Germinal center (tissue), 1 donor: Measurements from ENCODE around the gene KLHL14.
"Not testable (repeated sequence)": the region's sequence is repeated elsewhere in the genome, so short reads cannot be mapped to it uniquely, and the experiment has no call there.

Experiments used
- DNase-seq: peaks from one replicate; pipeline ENCODE4 v3.0.0; 2012; ENCODE audit warnings: mixed read lengths, low spot score

KLHL14 gene

DNA sequence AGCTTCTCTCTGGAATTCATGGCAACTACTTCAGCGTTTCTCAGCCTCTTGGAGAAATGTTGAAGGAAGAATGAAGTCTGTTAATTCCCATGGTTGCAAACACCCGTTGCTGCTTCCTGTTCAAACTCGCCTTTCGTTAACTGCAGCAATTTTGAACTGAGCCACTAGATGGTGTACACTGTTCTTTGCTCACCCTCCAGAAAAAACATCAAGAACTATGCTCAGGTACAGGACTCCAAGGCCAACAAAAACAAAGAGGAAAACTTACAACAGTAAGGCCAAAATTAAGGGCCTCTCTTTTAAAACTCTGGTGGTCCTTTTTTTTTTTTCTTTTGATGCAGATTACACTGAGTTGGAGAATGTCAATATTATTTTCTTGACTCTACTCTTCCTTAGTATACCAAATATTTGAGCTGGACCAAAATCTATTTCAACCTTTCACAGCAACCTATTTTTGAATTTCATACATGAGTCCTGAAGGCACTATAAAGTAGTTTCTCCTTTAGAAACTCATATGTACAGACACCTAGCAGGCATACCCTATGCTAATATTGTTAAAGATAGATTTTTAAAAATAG, 58.2 kb downstream of the KLHL14 start:
- DNase-seq = peak; percentile 67

DNA sequence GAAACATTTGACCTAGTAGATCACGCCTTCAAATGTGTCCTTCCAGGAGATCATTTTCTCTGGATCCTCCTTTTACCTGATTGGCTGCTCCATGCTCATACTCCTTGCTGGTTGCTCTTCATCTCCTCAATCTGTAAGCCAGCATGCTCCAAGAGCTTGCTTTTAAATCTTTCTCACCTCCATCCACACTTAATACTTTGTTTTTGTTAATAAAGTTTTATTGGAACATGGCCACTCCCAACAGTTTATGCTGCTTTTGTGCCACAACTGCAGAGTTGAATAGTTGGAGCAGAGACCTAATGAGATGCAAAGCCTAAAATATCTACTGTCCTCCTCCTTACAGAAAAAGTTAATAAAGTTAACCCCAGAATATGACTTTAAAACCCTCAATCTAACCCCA, 60.0 kb downstream of the KLHL14 start:
- DNase-seq = no peak

DNA sequence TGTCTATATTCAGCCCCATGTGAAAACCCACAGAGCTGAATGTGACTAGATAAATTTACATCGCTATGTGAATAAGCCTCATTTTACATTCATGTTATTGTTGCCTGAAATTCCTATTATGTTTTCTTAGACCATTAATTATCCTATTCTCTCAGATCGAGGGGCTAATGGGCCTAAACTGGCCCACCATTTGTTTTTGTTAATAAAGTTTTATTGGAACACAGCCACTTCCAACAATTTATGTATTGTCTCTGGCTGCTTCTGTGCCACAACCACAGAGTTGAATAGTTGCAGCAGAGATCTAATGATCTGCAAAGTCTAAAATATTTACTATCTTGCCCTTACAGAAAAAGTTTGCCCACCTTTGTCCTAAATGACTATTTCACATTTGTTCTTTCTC, 61.0 kb downstream of the KLHL14 start:
- DNase-seq = no peak

DNA sequence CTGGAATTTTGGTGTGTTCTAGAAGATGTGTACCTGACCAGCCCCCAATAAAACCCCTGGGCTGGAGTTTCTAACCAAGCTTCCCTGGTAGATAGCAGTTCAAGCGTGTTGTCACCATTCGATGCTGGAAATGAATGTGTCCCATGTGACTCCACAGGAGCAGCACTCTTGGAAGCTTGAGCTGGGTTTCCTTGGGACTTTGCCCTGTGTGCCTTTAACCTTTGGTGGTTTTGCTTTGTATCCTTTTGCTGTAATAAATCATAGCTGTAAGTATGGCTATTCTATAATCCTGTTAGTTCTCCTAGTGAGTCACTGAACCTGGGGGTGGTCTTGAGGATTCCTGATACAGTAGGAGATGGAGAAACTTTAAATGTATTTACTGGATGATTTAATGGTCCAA, 65.2 kb downstream of the KLHL14 start:
- no peak for DNase-seq

DNA sequence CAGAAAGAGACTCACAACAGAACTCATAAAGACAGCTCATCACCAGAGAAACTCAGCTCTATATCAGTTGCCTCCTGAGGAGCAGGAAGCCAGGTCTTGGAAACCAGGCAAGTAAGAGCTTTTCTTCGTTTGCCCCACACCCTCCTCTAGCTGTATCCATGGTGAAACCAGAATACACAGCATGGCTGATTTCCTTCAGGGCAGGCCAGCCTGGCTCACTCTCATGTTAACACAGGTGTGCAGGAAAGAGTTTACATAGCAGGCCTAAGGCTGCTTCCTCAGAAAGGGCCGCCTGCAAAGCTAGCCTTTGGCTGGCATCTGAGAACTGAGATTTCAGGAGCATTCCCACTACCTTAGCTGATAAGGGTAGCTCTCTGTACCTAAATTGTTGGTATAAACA, 65.7 kb downstream of the KLHL14 start:
- no peak for DNase-seq

DNA sequence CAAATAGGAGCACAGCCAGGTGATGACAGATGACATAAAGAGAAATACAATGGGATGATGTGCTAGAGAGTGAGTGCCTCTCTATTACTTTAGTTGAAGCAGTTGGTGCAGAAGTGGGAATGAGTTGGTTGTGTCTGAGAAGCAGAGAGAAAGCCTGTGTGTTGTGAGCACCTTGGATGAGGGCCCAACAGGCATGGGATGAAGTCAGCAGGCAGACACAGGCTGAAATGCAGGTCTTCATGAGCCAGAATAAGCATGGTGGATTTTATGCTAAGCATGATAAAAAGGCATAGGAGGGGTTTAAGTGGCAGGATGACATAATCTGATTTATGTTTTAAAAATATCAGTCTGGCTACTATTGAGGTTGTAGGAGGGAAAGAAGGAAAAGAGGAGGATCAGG, 71.5 kb downstream of the KLHL14 start:
- DNase-seq = no peak

DNA sequence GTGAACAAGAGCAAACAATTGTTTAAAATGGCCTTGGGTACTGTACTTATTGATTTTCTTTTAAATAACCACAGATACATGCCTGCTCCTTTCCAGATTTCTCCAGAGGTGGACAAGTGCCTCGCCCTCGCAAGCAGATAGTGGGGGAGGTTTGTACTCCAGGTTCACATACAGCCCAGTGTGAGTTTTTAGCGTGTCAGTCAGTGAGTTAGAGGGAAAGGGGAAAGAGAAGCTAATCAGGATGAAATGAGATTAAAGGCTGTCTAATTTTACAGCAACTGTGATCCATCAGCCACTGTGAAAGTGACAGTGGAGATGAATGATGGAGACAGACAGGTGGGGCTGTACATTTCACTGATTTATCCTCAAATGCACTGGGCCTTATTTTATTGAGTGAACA, 74.7 kb downstream of the KLHL14 start:
- no peak for DNase-seq

DNA sequence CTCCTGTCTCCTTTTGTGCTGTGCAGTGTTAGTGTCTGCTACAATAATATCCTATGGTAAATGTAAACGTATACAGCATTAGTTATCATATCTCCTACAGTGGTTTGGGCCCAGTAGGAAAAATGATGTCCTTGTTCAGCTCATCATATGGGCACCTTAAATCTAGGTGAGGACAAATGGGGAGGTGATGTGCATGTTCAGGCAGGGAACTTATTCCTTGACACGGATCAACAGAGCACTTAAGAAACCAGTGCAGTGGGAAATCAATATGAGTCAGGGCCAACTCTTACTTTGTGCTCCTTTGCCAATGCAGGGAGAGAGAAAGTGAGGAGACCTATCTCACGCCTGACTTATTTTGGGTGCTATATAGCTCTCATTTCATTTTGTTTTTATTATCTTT, 76.4 kb downstream of the KLHL14 start:
- DNase-seq = no peak

DNA sequence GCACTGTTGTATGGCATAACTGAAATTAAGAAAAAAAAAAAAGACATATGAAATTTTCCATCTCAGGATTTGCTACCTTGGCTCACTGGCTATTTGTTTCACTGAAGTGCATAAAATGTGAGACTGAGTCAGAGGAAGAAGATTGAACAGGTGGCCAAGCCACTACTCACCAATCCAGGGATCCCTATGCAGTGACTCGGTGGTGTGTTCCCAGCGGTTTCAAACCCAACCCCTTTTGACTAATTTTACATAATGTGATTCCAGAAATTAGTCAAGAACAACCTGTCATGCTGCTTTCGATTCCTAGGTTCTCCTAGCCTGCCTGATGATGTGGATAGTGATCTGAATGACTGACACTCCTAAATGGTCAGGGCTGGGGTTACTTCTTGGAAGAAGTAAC, 77.3 kb downstream of the KLHL14 start:
- DNase-seq = no peak

DNA sequence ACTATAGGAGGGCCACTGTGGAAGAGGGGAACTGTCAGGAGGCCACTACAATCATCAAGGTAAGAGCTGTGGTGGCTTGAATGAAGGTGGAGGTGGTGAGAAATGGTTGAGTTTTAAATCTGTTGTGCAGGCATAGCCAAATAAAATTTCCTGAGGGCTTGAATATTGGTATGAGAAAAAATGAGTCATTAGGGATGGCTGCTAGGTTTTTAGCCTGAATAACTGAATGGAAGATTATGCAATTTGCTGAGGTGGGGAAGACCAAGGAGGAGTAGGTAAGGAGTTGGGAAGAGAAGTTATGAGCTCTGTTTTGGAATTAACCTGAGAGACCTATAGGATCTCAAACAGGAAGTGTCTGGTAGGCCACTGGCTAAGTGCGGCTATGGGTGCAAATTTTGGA, 84.0 kb downstream of the KLHL14 start:
- no peak for DNase-seq

DNA sequence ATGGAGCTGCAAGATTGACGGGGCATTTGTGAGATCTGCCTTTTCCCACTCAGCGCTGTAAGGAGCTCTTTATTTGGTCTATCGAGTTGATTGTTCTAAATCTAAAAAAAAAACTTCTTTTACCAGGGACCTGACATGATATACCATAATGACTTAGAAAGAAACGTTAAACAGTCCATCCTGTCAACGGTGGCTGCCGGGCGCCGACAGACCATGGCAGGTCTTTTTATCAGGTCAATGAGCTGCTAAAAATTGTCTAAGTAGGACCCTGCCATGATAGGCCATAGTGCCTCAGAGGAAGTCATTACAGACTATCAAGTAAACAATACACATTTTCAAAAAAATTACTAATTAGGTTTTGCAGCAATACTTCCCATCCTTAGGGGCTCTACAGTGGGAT, 87.9 kb downstream of the KLHL14 start:
- no peak for DNase-seq

DNA sequence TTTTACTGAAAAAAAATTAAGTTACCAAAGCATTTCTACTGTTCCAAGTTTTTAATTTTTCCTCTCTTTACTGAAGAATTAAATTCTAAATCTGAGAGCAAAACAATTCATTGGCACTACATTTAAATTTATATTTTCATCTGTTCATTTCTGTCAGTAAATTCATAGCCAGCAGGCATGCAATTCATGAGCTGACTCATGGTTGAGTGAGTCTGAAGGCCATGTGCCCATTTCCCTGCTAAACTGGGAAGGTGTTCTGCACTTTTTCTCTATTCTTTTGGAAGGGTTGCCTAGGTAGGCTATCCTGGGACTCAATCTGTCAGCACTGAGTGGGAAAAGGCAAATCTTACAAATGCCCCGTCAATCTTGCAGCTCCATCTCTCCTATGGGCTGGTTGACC, 88.7 kb downstream of the KLHL14 start:
- no peak for DNase-seq

DNA sequence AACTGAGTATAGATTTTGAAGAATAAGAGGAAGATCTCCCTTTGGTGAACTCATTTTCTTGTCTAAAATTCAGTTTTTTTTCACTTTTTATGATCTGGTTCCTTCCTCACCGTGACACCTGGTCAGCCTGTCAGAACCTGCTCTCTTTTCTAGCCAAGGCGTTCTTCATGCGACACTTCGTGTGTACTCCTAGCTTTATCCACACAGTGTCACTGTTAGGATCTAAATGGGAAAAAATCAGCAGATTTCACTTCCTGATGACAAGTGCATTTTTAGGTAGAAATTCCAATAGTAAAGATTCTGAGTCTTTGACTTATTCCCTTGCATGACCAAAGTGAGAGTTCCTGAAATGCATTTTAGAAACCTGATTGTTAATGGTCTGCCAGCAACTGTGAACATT, 89.8 kb downstream of the KLHL14 start:
- no peak for DNase-seq

DNA sequence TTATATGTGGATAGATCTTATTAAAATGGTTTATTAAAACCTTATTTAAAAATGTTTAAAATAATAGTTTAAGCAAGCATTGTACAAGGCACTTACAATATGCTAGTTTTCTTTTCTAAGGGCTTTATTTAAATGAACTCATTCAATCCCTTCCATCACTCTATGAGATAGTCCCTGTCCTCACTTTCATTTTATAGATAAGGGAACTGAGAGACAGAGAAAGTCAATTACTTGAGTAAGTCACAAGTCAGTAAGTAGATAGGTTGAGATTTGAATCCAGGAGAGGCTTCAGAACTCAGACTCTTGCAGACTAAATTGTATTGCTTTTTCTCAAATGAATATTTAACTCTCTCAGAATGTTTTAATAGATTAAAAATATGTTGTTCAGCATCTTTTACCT, 95.2 kb downstream of the KLHL14 start:
- DNase-seq = no peak

DNA sequence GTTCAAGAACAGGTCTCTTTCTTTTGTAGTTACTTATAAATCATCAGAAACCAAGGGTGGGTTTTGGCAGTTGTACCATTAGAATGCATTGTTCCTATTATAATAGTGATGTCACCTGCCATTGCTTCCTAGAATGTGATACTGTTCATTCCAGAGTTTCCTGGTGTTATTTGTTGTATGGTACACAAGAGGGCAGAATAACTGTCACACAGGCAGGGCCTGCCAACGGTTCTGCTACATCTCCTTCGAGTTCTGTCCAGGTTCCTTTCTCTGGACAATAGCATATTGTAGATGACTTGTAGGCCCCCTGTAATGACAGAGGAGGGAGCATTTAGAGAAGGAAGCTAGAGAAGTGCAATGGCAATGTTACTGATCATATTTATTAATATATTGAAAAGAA, 98.3 kb downstream of the KLHL14 start:
- DNase-seq = no peak

DNA sequence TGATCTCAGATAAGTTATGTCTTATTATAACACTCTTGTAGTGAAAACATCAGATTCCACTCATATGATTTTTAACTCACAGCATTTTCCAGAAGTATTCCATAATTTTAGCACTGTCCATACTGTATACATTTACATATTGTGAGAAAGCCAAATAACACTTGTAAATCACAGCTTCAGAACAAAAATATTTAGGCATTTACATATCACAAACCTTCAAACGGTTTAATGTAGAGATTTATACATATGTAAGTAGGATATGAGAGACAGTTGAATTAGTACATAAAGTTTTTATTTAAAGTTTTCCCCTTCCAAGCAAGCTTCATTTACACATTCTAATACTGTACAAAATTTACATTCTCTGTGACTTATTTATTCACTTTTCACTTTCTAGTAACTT, 100.4 kb downstream of the KLHL14 start:
- DNase-seq = no peak

DNA sequence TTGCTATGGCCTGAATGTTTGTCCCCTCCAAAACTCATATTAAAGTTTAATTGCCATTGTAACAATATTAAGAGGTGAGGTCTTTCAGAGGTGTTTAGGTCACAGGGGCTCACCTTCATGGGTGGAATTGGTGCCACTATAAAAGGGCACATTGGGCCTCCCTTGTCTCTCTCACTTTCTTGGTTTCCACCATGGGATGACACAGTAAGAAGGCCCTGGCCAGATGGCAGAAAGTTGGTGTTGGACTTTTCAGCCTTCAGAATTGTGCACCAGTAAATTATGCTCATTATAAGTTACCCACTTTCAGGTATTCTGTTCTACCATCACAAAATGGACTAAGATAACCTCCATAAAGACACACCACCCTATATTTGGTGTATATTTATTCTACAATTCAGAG, 102.1 kb downstream of the KLHL14 start:
- DNase-seq = no peak

DNA sequence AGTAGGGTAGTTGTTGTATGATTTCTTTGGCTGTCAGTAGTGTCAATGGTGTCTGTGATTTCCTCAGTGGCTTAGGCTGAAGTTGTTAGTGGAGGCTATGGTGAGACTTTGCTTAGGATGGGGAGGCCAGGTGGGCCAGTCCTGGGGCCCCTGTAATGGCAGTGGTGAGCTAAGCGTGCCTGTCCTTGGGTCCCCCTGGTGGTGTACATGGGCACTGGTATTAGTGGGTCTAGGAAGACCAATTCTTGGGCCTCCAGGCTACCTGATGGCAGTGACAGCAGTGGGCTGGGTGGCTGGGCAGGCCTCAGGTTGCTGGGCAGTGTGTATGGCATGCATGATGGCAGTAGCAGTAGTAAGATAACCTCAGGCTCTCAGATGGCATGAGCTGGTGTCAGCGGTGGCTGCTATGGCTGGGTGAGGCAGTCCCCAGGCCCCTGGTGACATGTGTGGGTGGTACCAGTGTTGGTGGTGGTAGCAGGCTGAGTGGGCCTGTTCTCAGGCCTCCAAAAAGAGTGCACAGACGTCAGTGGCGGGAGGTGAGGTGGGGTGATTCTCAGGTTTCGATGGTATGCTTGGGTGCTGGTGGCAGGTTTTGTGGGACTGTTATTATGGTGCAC, 103.2 kb downstream of the KLHL14 start:
- DNase-seq = peak; percentile 16

DNA sequence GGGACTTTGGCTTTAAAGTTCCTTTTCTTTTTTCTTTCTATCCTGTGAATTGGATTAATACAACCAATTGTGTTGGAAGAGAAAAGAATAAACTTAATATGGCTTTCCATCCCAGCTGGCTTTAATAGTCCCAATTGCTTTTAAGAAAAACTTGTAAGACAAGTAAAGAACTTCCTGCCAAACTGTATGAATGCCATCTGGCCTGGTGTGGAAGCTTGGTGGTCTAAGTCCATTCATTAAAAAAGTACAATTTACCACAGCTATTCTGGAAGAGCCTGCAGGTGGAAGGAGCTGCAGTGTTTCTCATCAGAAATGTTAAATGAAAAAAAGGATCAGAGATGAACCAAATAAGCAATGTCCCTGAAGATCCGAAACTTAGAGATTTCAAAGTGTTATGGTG, 103.9 kb downstream of the KLHL14 start:
- DNase-seq = no peak

DNA sequence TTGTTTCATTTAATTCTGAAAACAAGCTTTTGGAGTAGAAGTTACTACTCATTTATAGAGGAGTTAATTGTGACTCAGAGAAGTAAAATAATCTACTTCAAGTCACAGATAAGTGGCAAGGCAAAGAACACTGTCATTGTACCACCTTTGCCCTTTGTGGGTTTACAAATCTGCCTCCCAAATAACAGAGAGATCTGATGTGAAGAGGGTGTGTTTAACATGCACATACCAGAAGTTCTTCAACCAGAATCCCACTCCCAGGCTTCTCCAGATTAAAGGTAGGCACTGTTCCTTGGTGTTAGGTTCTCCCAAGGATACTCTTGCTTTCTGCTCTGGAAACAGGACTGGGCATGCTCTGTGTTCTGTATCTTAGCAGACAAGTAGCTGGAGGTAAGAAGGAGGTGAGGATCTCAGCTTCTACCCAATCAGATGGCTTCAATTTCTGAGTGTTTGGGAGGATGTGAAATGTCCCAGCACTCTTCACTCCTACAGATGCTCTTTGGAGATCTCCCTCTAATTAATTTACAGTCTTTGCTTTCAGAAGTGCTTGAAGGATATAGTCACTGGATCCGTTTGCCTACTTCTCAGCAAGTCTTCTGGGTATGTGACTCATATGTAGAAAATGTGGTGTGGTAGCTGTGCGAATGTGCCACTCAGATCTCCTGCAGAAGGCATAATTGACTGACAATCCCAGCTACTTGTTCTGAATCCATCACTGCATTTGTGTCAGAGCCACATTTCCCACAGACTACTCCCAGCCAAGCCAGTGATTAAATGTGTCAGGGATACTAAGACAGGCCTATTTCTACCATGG, 111.1 kb downstream of the KLHL14 start:
- DNase-seq = no peak

DNA sequence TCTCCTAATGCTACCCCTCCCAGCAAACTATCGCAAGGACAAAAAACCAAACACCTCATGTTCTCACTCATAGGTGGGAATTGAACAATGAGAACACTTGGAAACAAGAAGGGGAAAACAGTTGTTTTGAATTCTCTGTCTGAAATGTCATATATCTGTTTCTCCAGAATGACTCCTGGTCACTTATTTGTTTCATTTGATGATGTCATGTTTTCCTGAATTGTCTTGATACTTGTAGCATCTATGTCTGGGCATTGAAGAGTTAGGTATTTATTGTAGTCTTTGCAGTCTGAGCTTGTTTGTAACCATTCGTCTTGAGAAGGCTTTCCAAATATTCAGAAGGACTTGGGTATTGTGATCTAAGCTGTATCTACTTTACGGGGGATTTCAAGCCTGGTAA, 118.3 kb downstream of the KLHL14 start:
- DNase-seq = not testable (repeated sequence)

DNA sequence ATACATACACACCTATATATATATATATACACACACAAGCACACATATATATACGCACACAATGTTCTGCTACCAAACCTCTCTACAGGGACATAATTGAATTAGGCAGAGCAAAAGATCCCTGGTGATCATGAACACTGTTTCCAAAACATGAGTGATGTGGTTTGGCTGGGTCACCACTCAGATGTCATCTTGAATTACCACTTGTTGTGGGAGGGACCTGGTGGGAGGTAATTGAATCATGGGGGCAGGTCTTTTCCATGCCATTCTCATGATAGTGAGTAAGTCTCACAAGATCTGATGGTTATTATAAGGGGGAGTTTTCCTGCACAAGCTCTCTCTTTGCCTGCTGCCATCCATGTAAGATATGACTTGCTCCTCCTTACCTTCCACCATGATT, 135.2 kb downstream of the KLHL14 start:
- not testable (repeated sequence) for DNase-seq

DNA sequence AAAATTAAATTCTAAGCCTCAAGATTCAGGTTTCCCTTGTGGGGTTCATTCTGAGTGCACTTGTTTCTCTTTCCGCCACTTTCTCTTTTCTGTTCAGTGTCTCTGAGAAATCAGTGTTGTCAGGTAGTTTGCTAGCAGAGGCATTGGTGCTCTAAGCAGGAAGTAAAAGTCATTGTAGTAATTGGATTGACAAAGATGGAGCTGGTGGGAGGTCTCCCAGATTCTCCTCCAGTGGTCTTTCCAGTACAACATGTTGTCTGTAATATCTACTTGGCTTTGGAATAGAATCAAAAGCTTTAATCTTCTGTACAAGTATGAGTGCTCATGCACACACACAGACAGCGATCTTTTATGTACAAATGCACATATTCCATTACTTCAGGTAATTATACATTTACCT, 135.6 kb downstream of the KLHL14 start:
- DNase-seq = no peak
